NCI-H524 treated with DMSO at 0.1 percent for 48 hours (cell line): ENCODE measurements around the gene MGP.

ENCODE experiments used
- DNase-seq: peaks from one replicate; lab custom pipeline; 2025; lab: John Stamatoyannopoulos, UW

The MGP gene

GRCh38 chr12:14903386-14904098 is 17.9 kb upstream of the MGP start:
- DNase-seq, result no peak

GRCh38 chr12:14902465-14902864 is 16.8 kb upstream of the MGP start:
- no peak for DNase-seq

- no peak for DNase-seq
Measured at GRCh38 chr12:14901228-14901562, 15.5 kb upstream of the MGP start.

DNA sequence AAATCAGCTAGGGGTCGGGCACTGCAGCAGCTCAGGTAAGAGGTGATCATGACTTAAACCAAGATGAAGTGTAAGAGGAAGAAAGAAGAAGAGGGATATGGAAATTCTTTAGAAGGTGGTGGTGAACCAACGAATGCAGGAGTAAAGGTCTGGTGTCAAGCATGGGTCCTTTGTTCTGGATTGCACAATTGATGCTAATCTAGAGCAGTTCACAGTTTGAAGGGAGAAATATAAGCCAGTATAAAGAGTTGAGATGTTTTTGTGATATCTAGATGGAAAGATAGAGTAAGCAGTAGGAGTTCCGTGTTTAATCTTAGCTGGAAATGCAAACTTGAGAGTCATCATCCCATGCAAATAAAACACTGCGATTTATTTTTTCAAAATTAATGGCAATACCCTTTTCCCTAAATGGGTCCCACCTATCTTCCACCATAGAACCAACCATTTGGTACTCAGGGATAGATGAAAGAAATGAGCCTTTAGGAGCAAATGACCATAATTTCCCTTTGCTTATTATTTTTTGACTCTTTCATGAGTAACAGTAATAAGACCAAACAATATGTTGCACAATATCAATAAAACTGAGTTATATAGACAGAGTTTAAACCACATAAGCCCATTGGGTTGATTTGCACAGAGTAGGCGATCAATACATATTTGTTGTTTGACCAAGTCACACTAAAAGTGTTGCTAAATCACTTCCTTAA is 15.0 kb upstream of the MGP start:
- no peak for DNase-seq

DNA sequence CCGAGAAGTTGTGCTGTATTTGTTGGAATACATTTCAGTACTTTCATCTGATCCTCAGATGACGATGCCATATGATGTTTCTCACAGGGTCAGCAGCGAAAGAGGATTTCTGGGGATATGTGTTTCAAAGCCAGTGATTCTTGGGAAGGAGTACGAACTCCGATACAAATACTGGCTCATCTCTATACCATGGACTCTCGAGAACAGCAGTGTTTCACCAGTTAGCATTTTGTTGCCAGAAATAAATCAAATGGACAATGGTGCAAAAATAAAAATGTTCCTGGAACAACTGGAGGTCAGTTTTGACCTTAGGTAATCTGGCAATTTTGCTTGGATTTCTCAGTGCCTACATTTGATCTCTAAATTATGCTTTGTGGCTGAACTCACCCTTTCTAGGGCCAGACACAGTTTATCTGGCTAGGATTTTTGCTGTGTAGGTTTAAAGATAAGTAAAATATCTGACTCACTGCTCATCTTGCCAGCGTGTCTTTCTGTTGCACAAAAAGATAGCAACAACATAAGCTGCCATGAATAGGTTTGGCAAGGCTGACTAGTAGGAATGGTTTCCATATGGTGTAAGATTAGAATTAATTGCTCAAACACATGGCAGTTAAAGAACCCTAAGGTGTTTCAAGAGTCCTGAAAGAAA is 11.0 kb upstream of the MGP start:
- peak; percentile 52 for DNase-seq

GRCh38 chr12:14893506-14894250 is 8.0 kb upstream of the MGP start:
- DNase-seq, result no peak

DNA sequence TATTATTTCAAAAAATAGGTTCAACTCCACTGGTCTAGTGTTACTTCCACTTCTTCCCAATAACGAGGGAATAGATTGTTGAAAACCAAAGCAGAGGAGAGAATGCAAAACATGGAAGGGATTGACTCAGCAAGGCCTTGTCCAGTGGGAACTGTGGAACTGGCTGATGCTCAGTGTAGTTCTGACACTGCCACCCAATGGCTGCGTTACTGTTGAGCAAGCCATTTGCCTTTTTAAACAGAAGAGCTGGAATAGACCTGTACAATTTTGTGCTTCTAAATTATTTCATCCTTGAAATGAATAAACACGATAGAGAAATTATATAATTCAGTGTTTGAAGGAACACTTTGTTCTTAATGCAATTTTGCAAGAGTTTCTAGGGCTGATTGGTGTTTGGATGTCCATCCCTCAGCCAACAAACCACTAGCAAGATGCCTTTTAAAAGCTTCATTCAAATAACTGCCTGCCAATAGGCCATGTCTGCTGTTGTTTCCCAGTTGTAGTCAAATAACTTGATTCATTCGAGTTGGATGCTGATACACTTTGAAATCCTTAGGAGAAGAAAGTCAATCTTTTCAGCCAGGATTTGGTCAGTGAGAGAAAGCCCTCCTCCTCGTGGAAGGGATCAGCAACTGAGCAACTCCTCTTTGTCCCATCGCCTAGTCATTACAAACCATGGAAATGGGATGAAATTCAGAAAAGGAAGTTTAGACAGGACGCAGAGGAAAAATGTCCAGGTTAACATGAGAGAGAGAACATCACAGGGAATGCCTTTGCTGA is 7.3 kb upstream of the MGP start:
- DNase-seq, result no peak

DNA sequence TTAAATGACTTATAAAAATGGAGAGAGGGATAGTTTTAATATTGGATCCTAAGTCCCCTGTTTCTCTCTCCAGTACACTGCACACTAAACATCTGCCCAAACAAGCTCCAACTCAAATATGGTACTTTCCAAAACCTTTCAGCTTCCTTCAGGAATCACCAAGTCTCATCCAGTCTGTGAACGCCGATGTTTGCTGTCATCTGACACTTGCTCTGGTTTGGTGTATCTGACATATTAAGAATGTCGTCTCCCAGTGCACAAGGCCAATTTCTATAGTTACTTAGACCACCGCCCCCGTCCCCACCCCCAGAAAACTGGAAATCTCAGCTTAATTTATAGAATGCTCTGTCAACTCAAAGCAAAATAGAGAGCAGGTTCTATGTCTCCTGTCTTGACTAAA is 5.0 kb upstream of the MGP start:
- DNase-seq, result no peak

DNA sequence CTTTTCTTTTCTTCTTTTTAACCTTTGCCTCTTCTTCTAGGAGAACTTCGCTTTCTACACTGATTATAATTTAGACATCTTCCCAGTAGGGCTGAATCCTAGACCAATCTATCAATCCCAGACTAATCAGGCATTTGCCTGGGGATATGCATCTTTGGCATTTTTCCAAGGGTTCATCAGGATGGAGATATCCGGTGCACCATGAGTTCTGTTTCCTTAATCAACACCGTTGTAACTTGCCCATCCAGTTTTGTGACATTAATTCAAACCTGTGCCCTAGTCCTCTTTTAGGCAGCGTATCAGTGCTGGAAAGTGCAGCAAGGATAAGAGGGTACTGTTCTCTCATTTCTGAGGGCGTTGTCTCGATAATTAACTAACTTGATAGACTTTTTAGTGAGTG is 617 bp upstream of the MGP start:
- no peak for DNase-seq

DNA sequence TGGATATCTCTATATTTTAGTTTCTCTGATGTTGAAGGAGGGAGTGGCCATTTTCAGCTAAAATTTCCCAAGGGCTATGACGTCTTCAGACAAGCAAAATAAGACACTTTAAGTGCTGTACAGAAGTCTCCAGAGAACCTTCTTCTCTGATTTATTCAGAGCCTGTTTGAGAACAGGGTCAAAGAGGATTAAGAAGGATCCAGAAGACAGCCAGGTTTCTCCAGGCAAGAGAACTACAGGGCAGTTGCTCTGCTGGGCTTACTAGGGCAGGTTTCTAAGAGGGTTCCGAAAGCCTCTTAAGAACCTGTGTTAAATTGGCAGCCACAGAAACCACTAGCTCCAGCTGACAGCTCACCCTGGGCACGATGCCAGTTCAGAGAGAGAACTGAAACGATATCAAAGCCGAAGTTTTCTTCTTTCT is 1.2 kb downstream of the MGP start:
- DNase-seq, result peak; percentile 78

DNA sequence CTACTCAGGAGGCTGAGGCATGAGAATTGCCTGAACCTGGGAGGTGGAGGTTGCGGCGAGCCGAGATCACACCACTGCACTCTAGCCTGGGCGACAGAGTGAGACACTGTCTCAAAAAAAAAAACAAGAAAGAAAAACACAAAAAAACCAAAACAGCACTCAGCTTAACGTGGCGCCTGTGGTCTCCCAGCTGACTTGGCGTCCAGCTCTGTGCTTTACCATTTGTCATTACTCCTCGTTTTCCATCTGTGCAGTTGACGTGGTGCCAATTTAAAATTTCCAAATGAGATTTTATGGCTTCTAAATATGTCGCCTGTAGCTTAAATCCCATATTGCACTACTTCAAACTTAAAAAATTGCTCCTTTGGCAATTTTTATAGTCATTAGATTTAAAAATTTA is 2.0 kb downstream of the MGP start:
- peak; percentile 1 for DNase-seq

GRCh38 chr12:14880890-14881453 is 4.7 kb downstream of the MGP start:
- DNase-seq, result no peak

DNA sequence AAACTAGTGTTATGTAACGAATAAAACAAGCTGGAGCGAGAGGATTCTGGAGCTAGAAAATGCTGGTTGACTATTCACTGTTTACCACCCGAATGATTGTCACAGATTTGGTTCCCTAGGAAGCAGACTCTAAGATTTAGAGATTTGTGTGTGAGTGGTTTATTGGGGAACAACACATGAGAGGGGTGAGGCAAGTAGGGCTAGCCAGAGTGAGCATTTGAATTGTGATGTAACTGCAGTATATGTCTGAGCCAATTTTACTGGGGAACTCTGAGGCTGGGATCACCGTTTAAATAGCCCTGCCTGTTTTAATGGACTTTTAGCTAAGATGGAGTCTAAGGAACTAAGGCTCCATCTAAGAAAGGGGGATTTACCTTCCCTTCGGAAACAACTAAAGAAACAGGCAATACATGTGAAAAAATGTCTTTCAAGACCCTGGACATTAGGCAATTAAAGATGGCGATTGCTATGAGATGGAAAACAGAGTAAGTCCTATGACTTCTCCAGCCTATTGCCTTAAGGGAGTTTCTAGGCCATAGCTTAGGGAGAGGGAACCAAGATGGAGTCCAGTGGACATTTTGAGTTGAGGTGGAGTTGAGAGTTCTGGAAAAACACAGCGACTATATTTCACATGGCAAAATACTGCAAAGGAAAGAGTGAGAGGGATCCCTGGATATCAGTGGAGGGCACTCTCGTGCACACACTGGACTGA is 6.3 kb downstream of the MGP start:
- DNase-seq, result no peak

DNA sequence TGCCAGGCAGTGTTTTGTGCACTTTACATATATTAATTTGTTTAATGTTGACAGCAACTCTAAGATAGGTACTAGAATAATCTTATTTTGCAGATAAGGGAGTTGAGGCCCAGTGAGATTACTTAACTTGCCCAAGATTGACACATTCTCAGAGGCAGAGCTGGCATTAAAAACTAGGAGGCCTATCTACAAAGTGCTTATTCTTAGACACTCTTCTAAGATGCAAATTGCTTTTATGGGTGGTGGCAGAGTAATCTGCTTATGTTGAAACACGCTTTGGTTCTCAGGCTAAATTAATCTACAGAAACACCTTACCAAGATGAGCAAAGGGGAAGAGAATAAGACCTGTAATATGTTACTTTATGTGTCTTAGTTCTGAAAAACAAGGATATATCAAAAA is 7.2 kb downstream of the MGP start:
- DNase-seq, result no peak

DNA sequence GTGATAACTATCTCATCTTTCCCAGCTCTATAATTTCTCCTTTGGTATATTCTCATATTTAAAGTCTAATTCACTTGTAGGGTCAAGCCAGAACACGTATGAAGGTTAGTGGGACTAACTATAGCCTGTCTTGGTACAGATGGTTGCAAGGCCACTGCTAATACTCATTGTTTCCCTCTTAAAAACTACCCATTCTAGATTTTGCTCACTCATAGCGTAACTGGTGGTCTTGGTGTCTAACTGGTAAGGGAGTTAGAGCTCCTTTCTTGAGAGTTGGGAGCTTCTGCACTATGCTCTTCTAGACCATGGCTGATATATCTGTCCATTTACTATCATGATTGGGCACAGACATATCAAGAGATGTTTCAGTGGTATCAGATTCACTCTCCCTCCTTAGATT is 8.8 kb downstream of the MGP start:
- DNase-seq, result no peak

DNA sequence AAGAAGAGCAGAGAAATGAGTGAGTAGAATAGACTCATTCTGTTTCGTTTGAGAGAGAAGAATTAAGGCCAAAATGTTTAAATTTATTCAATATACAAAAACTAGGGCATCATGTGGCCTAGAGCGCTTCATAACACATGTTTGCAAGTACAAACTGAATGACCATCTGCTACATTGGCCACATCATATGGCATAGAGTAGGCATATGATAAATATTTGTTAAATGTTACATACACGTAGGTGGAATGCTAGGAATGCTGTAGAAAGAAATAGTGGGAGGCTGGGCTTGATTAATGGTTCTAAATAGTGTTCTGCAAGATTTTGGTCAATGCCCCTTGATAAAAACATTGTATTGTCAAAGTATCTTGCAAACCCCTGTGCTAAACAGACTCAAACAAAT is 10.8 kb downstream of the MGP start:
- no peak for DNase-seq

DNA sequence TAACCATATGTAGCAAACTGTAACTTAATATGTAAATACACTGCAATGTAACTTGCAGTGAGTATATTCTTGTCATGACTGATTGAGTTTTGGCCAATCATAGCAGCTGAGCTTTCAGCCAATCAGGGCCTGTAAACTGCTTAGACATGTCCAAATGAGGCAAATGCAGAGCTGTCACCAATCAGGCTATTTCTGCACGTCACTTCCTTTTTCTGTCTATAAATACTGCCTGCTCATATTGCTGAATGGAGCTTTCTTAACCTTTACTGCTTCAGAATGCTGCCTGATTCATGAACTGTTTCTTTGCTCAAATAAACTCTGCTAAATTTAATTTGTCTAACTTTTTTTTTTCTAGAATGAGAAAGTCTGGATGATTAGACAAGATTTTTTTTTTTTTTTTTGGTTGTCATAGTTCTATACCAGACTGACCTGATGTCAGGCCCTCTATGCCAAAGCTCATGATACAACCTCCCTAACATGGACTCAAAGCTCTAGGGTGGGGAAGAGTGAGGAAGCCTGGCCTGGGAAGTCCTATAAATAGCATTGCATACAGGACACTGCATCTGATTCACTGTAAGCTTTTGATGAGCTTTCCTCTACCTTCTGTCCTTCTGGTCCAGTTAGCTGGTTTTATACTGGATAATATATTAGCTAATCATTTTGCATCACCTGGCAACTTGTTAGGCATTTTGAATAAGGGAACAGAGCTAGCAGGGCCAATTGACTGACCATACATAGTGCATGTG is 12.0 kb downstream of the MGP start:
- DNase-seq, result peak; percentile 18

GRCh38 chr12:14871886-14872285 is 13.8 kb downstream of the MGP start:
- no peak for DNase-seq

DNA sequence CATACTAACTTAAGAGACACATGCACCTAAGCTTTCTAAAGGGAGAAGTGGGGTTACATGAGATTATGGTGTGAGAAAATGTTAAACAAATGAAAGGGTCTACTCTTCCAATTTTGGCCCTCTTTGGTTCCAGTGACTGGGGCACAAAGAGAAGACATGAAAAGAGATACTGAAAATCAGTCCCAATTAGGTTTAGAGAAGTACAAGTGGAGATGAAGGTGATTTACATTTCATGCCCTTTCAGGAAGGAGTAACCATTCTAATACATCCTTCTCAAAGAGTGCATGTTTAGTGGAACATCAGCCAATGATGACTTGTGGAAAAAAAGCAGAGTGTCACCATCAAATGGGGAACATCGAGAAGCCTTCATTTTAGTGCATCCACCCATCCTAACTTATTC is 14.4 kb downstream of the MGP start:
- DNase-seq, result no peak

- DNase-seq, result no peak
Measured at GRCh38 chr12:14868916-14869506, 16.6 kb downstream of the MGP start.
